Activated naive CD8-positive, alpha-beta T cell treated with anti-CD3 and anti-CD28 coated beads, Interleukin-2, amount 10 ng/mL, durations not matched to agents 7 days and 5 days (primary cell): ENCODE measurements around the gene H2AZ2. TPM values are rescaled to one million over a fixed set of nuclear protein-coding genes. Genes with fewer than 3 reads are reported as not detected.
A peak's percentile ranks its signal among the peaks of the same experiment; 100 is the strongest.
"Not testable (repeated sequence)": the region's sequence is repeated elsewhere in the genome, so short reads cannot be mapped to it uniquely, and the experiment has no call there.

Experiments
- ATAC-seq: fragments of 150-1000 bp; cut with Tn5 transposase; one replicate; pipeline ENCODE4 v1.10.0; 2021; ENCODE audit warnings: low read depth, moderate library complexity
- POLR2A ChIA-PET: fragments of 350-600 bp; sonication (Branson Sonifier 250); formaldehyde crosslinking; loops from one replicate; lab custom pipeline; 2021; ENCODE audit warnings: antibody characterized with exemption; lab: Charles Lee
- DNase-seq: peaks from one replicate; pipeline ENCODE4 v3.0.0; 2021
- H3K27ac Mint-ChIP-seq: one replicate; pipeline ENCODE4 v1.8.0; 2022; ENCODE audit warnings: mild to moderate bottlenecking, mixed read lengths
- H3K27me3 Mint-ChIP-seq: one replicate; pipeline ENCODE4 v1.8.0; 2022; ENCODE audit warnings: mild to moderate bottlenecking, moderate library complexity, mixed read lengths
- H3K36me3 Mint-ChIP-seq: one replicate; pipeline ENCODE4 v1.8.0; 2021; ENCODE audit warnings: mild to moderate bottlenecking, mixed read lengths
- H3K4me1 Mint-ChIP-seq: one replicate; pipeline ENCODE4 v1.8.0; 2021; ENCODE audit warnings: mixed read lengths
- H3K4me3 Mint-ChIP-seq: one replicate; pipeline ENCODE4 v1.8.0; 2022; ENCODE audit warnings: mild to moderate bottlenecking, moderate library complexity, mixed read lengths
- H3K9me3 Mint-ChIP-seq: one replicate; pipeline ENCODE4 v1.8.0; 2021; ENCODE audit warnings: mixed read lengths
- total RNA-seq, 2 experiments: library from RNA; stranded (reverse); gene quantifications; one replicate each; pipeline ENCODE4 v1.2.3, GENCODE V29; 2021

Gene H2AZ2
- total RNA-seq, 2 experiments from 2014 or later: 359 to 368 TPM

DNA sequence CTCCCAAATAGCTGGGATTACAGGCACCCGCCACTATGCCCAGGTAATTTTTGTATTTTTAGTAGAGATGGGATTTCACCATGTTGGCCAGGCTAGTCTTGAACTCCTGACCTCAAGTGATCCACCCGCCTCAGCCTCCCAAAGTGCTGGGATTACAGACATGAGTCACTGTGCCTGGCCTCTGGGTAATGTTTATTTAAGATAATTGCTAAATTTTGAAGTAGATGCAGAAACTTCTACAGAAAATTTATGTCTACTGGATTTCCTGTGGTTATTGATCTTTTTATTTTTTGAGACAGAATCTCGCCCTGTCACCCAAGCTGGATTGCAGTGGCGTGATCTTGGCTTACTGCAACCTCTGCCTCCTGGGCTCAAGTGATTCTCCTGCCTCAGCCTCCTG, 14.1 kb upstream of the H2AZ2 start:
- H3K9me3 Mint-ChIP-seq, POLR2A ChIA-PET, H3K4me3 Mint-ChIP-seq, H3K4me1 Mint-ChIP-seq, ATAC-seq, DNase-seq, H3K36me3 Mint-ChIP-seq, H3K27ac Mint-ChIP-seq: not testable (repeated sequence)
- H3K27me3 Mint-ChIP-seq: peaks cover 15% of the 10 kb centered on the region

DNA sequence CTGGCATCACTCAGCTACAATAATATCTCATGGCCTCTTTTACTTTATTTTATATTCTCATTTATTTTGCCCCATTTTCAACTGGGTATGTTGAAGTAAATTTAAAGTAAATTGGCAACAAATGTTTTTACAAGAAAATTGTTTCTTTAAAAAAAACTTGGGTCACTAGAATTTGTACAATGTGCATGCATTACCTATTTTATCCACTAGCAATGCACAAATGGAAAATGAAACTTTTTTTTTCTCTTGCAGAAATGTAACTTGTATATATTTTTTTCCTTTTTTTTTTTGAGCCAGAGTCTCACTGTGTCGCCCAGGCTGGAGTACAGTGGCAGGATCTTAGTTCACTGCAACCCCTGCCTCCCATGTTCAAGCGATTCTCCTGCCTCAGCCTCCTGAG, 10.3 kb upstream of the H2AZ2 start:
- Mint-ChIP-seq H3K4me3 (no peak overlapping the region), H3K36me3 (no peaks in the 10 kb centered on the region), H3K9me3 (no peaks in the 10 kb centered on the region), H3K27ac (no peak overlapping the region), H3K4me1 (peaks cover 12% of the 10 kb centered on the region), H3K27me3 (peaks cover 13% of the 10 kb centered on the region)
- DNase-seq (no peak), ATAC-seq (no peak)
- POLR2A ChIA-PET: interaction anchor here (0.6 to 4.3 kb wide), 8 partner anchors 9 to 276 kb away, joined by 3 to 56 read pairs (median 8); partner anchors contain the start of genes H2AZ2, PURB and TMED4

DNA sequence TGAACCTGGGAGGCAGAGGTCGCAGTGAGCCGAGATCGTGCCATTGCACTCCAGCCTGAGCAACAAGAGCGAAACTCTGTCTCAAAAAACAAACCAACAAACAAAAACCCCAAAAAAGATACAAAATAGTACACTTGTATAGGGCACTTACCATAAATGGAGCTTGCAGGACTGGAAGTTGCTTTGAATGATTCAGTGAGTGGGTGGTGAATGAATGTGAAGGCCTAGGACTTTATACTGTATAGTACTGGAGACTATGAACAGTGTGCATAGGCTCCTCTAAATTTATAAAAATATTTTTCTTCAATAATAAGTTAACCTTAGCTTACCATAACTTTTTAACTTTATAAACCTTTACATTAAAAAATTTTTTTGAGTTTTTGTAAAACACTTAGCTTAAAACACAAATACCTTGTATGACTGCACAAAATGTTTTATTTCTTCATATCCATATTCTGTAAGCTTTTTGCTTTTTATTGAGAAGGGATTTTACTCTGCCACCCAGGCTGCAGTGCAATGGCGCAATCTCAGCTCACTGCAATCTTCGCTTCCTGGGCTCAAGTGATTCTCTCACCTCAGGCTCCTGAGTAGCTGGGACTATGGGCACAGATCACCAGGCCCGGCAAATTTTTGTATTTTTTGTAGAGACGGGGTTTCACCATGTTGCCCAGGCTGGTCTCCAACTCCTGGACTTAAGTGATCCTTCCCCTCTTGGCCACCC, 6.9 kb upstream of the H2AZ2 start:
- H3K4me3 Mint-ChIP-seq: no peak overlapping the region
- no peaks in the 10 kb centered on the region for H3K27me3 Mint-ChIP-seq
- ATAC-seq: no peak
- H3K4me1 Mint-ChIP-seq: peaks cover 16% of the 10 kb centered on the region
- H3K36me3 Mint-ChIP-seq: peaks cover 3% of the 10 kb centered on the region
- no peaks in the 10 kb centered on the region for H3K9me3 Mint-ChIP-seq
- H3K27ac Mint-ChIP-seq: no peak overlapping the region
- no peak for DNase-seq
- POLR2A ChIA-PET: interaction anchor here (1.1 to 4.3 kb wide), 2 partner anchors 27 to 31 kb away, joined by 4 to 56 read pairs; partner anchors contain the start of gene PURB

DNA sequence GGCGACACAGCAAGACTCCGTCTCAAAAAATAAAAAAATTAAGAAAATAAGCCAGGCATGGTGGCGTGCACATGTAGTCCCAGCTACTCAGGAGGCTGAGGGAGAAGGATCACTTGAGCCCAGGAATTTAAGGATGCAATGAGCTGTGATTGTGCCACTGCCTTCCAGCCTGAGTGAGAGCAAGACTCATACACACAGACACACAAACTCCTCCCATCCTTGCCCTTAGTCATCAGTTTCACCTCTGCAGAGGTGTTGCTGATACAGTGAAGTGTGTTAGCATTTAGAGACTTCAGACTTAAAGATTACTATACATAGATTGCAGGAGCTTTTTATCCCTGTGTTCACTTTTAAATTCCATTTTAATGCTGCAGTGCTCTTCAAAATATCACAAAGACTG, 5.5 kb upstream of the H2AZ2 start:
- POLR2A ChIA-PET: interaction anchor here (0.6 kb wide), 1 partner anchor 683 kb away, joined by 3 read pairs; no protein-coding TSS in a partner anchor
- H3K9me3 Mint-ChIP-seq: no peaks in the 10 kb centered on the region
- DNase-seq: no peak
- no peak overlapping the region for H3K4me3 Mint-ChIP-seq
- peaks cover 22% of the 10 kb centered on the region for H3K4me1 Mint-ChIP-seq
- no peak overlapping the region for H3K27ac Mint-ChIP-seq
- H3K36me3 Mint-ChIP-seq: peaks cover 3% of the 10 kb centered on the region
- H3K27me3 Mint-ChIP-seq: no peaks in the 10 kb centered on the region
- ATAC-seq: no peak

DNA sequence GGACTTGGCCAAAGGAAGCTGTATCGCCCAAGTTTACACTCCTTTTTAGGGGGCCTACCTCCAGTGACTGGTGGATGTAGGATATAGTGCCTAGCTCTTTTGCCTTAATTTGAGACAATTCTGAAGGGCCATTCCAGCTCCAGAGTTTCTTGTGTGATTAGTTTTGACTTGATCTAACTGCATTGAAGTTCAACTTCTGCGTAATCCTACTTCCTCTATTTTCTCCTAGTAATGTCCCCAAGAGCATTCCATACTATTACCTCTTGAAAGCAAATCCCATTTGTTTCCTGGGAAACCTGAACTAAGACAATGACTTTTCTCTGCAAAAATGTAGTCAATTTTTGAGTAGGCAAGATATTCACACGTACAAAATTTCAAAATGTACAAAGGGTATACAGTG, 4.7 kb upstream of the H2AZ2 start:
- POLR2A ChIA-PET: interaction anchor here (0.7 to 1.9 kb wide), 4 partner anchors 28 to 54 kb away, joined by 3 to 5 read pairs (median 3); partner anchors contain the start of gene PURB
- Mint-ChIP-seq H3K4me1 (peaks cover 19% of the 10 kb centered on the region), H3K27ac (no peak overlapping the region), H3K27me3 (no peaks in the 10 kb centered on the region), H3K9me3 (no peaks in the 10 kb centered on the region), H3K4me3 (no peak overlapping the region), H3K36me3 (peaks cover 3% of the 10 kb centered on the region)
- no peak for ATAC-seq
- no peak for DNase-seq

DNA sequence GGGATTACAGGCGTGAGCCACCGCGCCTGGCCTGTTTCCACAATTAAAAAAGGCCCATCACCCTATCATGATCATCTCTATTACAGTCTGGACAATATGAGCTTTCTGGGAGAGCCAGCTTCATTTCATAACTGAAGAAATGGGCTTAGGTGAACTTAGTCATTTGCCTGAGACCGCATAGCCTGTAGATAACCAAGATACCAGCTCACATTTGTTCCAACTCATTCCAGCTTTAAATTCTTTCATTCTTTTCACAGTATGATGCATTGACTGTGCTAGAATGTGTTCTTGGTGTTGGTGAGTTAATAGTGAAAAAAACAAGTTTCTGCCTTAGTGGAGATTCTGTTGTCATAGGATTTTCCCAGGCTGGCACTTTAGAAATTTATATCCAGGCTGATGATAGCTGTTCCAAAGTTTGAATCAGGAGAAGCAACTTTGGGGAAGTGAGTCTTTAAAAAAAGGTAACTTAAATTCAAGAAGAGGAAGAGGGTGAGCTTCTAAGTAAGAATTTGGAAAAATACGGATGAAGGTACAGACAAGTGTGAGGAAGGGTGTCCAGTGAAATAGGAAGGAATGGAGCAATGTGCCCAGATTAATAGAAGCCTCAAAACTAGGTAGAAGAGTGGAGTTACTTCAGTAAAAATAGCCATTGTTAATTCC, 2.1 kb upstream of the H2AZ2 start:
- H3K27ac Mint-ChIP-seq: peak overlapping the region; percentile 97
- ATAC-seq (no peak), DNase-seq (no peak)
- peak overlapping the region; percentile 87 for H3K4me3 Mint-ChIP-seq
- no peaks in the 10 kb centered on the region for H3K9me3 Mint-ChIP-seq
- H3K27me3 Mint-ChIP-seq: no peaks in the 10 kb centered on the region
- H3K36me3 Mint-ChIP-seq: peaks cover 7% of the 10 kb centered on the region
- POLR2A ChIA-PET: interaction anchor here (0.6 to 4.8 kb wide), 10 partner anchors 8 to 277 kb away, joined by 3 to 98 read pairs (median 23); partner anchors contain the start of genes DDX56, PURB and TMED4
- peaks cover 26% of the 10 kb centered on the region for H3K4me1 Mint-ChIP-seq

DNA sequence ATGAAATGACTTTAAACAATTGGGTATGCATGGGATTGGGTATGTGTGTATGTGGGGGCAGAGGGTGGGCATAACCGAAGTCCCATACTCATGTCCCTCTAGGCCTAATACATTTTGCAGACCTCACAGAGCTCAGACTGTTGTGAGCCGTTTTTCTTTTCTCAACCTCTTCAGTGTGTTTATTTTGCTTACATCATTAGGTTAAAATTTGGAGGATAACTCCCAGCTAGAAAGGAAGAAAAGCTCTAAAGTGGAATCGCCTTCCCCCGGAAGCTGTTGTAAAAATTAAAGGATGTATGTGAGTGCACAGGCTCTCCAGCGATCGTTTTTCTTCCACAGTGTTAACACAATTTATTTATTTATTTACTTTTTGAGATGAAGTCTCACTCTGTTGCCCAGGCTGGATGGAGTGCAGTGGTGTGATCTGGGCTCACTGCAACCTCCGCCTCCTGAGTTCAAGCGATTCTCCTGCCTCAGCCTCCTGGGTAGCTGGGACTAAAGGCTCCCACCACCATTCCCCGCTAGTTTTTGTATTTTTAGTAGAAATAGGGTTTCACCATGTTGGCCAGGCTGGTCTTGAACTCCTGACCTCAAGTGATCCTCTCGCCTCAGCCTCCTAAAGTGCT, 1.5 kb upstream of the H2AZ2 start:
- Mint-ChIP-seq H3K4me1 (peaks cover 31% of the 10 kb centered on the region), H3K27me3 (no peaks in the 10 kb centered on the region), H3K4me3 (peak overlapping the region; percentile 87), H3K36me3 (peaks cover 9% of the 10 kb centered on the region), H3K27ac (peak overlapping the region; percentile 97), H3K9me3 (no peaks in the 10 kb centered on the region)
- DNase-seq (no peak), ATAC-seq (no peak)
- POLR2A ChIA-PET: interaction anchor here (0.6 to 4.8 kb wide), 21 partner anchors 8 to 276 kb away, joined by 3 to 98 read pairs (median 6); partner anchors contain the start of genes DDX56, PPIA, PURB and TBRG4

DNA sequence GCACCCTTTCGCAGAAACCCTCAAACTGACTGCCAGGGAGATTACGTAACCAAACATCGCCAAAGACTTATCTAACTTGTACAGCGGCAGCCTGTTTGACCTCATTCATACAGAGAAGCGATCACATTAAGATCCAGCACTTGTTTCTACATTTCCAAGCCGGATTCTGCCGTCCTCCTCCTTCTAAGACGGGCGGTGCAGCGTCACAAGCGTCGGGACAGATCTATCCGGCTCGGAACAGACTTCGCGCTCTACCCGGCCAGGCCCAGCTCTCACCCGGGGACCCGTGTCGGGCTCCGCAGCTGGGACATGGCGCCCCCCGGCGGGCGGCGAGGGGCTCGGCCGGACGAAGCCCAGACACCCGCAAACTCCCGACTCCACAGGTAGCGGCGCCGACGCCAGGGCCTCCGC, 373 bp downstream of the H2AZ2 start:
- peaks cover 13% of the 10 kb centered on the region for H3K36me3 Mint-ChIP-seq
- POLR2A ChIA-PET: interaction anchor here (0.6 to 4.8 kb wide), 36 partner anchors 10 to 382 kb away, joined by 3 to 98 read pairs (median 6); partner anchors contain the start of genes DDX56, MYO1G, OGDH and PPIA
- H3K4me1 Mint-ChIP-seq: peaks cover 37% of the 10 kb centered on the region
- peak overlapping the region; percentile 87 for H3K4me3 Mint-ChIP-seq
- H3K27ac Mint-ChIP-seq: peak overlapping the region; percentile 97
- H3K27me3 Mint-ChIP-seq: no peaks in the 10 kb centered on the region
- H3K9me3 Mint-ChIP-seq: no peaks in the 10 kb centered on the region
- DNase-seq (peak; percentile 95), ATAC-seq (peak; percentile 70)

DNA sequence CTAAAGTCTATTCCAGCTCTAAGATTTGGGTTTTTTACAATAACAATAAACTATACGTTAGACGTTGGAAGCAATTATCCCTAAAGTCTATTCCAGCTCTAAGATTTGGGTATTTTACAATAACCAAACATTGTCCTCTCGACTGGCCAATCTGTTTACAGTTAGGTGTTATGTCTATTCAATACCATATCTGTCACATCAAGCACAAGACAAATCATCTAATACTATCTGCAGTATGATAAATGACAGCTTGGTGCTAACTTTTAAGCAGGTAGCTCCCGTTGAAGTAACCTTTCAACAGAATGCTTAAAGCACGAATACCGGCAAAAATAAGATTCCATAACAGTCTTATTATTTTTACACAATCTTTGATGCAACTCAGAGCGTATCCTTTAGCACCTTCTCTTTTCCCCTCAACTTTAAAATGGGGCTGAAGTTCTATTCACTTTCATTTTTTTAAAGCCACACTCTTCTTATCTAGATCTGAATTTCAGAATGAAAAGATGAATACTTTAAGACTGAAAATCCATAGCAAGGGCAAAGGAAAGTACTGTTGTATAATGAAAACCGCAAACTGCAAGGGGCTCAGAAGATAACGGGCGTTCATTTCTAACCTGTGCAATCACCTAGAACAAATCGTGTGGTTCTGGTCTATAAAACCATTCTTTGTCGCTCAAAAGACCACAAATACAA, 925 bp downstream of the H2AZ2 start:
- ATAC-seq (no peak), DNase-seq (no peak)
- Mint-ChIP-seq H3K4me3 (peak overlapping the region; percentile 87), H3K36me3 (peaks cover 17% of the 10 kb centered on the region), H3K9me3 (no peaks in the 10 kb centered on the region), H3K27me3 (no peaks in the 10 kb centered on the region), H3K4me1 (peaks cover 41% of the 10 kb centered on the region), H3K27ac (peak overlapping the region; percentile 97)
- POLR2A ChIA-PET: interaction anchor here (0.6 to 4.8 kb wide), 32 partner anchors 11 to 803 kb away, joined by 3 to 98 read pairs (median 6); partner anchors contain the start of genes DBNL, DDX56, MYO1G and OGDH

DNA sequence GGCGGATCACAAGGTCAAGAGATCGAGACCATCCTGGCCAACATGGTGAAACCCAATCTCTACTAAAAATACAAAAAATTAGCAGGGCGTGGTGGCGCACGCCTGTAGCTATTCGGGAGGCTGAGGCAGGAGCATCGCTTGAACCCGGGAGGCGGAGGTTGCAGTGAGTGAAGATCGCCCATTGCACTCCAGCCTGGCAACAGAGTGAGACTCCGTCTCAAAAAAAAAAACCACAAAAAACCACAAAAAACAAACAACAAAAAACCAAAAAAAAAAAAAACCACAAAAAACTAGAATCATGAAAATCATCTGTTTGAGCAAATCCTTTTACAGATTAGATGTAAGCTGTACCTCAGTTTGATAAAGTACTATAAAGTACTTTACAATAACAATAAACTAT, 1.5 kb downstream of the H2AZ2 start:
- H3K4me3 Mint-ChIP-seq: peak overlapping the region; percentile 87
- DNase-seq: peak; percentile 52
- H3K4me1 Mint-ChIP-seq: peaks cover 45% of the 10 kb centered on the region
- peak overlapping the region; percentile 97 for H3K27ac Mint-ChIP-seq
- POLR2A ChIA-PET: interaction anchor here (0.7 to 4.8 kb wide), 17 partner anchors 10 to 974 kb away, joined by 3 to 98 read pairs (median 9); partner anchors contain the start of genes DBNL, DDX56, OGDH and PPIA
- not testable (repeated sequence) for ATAC-seq, H3K27me3 Mint-ChIP-seq, H3K9me3 Mint-ChIP-seq
- peaks cover 22% of the 10 kb centered on the region for H3K36me3 Mint-ChIP-seq

DNA sequence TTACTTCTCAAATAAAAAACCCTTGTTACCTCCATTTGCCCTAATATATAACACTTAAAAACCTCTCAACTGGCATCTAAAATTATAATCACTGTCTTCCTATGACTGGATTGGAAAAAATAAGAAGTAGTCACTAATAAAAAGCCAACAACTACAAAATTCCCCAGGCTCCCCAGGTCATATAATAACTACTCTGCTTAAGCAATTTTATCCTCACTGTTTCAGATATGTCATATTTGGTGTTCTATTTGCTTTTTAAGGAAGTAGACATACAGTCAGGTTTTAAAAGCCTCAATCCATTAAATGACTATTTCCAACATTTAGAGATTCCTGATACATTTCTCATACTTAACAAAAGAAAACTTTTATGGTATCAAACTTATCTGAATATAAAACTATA, 2.4 kb downstream of the H2AZ2 start:
- Mint-ChIP-seq H3K27me3 (no peaks in the 10 kb centered on the region), H3K36me3 (peaks cover 30% of the 10 kb centered on the region), H3K9me3 (no peaks in the 10 kb centered on the region), H3K4me1 (peaks cover 46% of the 10 kb centered on the region), H3K4me3 (peak overlapping the region; percentile 87), H3K27ac (peak overlapping the region; percentile 68)
- POLR2A ChIA-PET: interaction anchor here (1.3 to 4.8 kb wide), 6 partner anchors 36 to 264 kb away, joined by 3 to 98 read pairs (median 17); partner anchors contain the start of genes PPIA, PURB and TMED4
- no peak for DNase-seq
- ATAC-seq: no peak

DNA sequence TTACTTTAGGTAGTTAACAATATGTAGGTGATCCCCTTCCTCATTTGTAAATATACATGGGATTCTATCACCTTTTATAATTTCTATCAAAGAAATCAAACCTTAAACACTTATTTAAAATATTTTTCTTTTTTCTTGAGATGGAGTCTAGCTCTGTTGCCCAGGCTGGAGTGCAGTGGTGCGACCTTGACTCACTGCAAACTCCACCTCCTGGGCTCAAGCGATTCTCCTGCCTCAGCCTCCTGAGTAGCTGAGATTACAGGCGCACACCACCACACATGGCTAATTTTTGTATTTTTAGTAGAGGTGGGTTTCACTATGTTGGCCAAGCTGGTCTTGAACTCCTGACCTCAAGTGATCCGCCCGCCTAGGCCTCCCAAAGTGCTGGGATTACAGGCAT, 4.4 kb downstream of the H2AZ2 start:
- H3K27ac Mint-ChIP-seq, H3K9me3 Mint-ChIP-seq, DNase-seq, ATAC-seq, H3K4me3 Mint-ChIP-seq, H3K27me3 Mint-ChIP-seq: not testable (repeated sequence)
- POLR2A ChIA-PET: interaction anchor here (0.9 kb wide), 1 partner anchor 25 kb away, joined by 3 read pairs; no protein-coding TSS in a partner anchor
- peaks cover 37% of the 10 kb centered on the region for H3K4me1 Mint-ChIP-seq
- H3K36me3 Mint-ChIP-seq: peaks cover 35% of the 10 kb centered on the region
